ENCODE results near the gene POM121L2.

GRCh38 chr6:27311806-27312145 is 297 bp downstream of the POM121L2 start:
- TF ChIP-seq, protein P1, sequence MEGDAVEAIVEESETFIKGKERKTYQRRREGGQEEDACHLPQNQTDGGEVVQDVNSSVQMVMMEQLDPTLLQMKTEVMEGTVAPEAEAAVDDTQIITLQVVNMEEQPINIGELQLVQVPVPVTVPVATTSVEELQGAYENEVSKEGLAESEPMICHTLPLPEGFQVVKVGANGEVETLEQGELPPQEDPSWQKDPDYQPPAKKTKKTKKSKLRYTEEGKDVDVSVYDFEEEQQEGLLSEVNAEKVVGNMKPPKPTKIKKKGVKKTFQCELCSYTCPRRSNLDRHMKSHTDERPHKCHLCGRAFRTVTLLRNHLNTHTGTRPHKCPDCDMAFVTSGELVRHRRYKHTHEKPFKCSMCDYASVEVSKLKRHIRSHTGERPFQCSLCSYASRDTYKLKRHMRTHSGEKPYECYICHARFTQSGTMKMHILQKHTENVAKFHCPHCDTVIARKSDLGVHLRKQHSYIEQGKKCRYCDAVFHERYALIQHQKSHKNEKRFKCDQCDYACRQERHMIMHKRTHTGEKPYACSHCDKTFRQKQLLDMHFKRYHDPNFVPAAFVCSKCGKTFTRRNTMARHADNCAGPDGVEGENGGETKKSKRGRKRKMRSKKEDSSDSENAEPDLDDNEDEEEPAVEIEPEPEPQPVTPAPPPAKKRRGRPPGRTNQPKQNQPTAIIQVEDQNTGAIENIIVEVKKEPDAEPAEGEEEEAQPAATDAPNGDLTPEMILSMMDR (IDR thresholded peaks at IDR 0.05), result no peak
- TF ChIP-seq POLR2A (IDR thresholded peaks at IDR 0.05), result no peak
